GM18507 (cell line): ENCODE measurements around the gene ALG14.

Experiments used
- DNase-seq: peaks from one replicate; pipeline ENCODE4 v3.0.0; 2011; ENCODE audit warnings: low read depth; ENCODE audit not compliant: insufficient read length; ENCODE audit errors: extremely low spot score
- FAIRE-seq: peaks from 2 replicates; lab custom pipeline; 2011; peaks lifted over from hg19 to GRCh38; lab: Jason Lieb, UNC

The ALG14 gene

GRCh38 chr1:94970783-94971182 is 102.0 kb downstream of the ALG14 start:
- no peak for FAIRE-seq
- DNase-seq: no peak

DNA sequence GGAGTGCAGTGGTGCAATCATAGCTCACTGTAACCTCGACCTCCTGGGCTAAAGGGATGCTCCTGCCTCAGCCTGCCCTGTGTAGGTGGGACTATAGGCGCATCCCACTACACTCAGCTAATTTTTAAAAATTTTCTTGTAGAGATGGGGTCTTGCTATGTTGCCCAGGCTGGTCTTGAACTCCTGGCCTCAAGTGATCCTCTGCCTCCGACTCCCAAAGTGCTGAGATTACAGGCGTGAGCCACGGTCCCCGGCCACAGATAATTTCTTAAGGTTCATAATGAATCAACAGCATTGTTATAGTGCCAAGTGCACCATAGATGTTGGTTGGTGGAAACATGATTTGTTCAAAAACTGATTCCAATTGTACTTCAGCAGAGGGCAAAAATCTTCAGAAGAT is 103.6 kb downstream of the ALG14 start:
- FAIRE-seq: no peak
- no peak for DNase-seq

- no peak for FAIRE-seq
These were observed 106.7 kb downstream of the ALG14 start for GRCh38 chr1:94966033-94966432.

GRCh38 chr1:94963864-94964263 is 108.9 kb downstream of the ALG14 start:
- no peak for DNase-seq

More at GRCh38 chr1:94966033-94966432, 106.7 kb downstream of the ALG14 start:
- DNase-seq: no peak

GRCh38 chr1:94962409-94963265 is 110.1 kb downstream of the ALG14 start:
- FAIRE-seq (peak; percentile 95), DNase-seq (peak; percentile 17)

More at GRCh38 chr1:94963864-94964263, 108.9 kb downstream of the ALG14 start:
- no peak for FAIRE-seq

DNA sequence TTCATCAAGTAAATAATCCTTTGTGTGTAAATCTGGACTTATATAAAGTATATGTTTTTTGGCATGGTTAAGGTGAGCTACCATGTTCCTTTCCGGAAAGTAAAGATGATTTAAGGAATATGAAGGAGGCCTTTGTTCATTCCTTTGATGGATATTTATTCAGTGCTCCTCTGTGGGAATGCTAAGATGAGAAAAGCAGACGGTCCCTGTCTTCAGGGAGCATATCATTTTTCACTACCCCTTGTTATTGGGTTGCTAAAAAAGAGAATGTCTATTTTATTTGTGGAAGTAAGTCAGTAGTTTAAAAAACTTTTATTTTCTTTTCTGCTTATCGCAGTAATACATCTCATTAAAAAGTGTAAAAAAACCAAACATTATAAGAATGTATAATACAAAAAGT is 110.8 kb downstream of the ALG14 start:
- DNase-seq (no peak), FAIRE-seq (no peak)

DNA sequence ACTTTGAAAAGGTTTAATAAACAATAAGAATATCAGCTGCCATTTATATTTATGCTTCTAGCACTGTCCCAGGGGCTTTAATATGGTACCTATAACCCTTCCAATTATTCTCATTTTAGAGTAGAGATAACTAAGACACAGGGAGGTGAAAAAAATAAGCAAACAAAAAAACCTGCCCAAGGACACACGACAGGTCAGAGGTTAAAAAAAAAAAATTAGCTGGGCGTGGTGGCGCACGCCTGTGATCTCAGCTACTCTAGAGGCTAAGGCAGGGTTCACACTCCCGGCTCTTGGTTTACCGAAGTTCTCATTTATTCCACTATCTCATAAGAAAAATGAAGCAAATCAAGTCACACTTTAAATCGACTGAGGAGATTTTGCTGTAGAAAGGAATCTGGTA is 111.2 kb downstream of the ALG14 start:
- DNase-seq (no peak), FAIRE-seq (no peak)

DNA sequence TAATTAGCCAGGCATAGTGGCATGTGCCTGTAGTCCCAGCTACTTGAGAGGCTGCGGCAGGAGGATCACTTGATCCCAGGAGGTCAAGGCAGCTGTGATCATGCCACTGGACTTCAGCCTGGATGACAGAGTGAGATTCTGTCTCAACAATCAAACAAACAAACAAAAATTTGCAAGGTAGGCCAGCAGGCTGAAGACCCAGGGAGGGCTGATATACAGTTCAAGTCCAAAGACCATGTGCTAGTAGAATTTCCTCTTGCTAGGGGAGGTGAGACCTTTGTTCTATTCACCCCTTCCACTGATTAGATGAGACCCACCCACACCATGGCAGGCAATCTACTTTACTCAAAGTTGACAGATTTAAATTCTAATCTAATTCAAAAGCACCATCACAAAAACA is 114.7 kb downstream of the ALG14 start:
- FAIRE-seq (no peak), DNase-seq (no peak)

DNA sequence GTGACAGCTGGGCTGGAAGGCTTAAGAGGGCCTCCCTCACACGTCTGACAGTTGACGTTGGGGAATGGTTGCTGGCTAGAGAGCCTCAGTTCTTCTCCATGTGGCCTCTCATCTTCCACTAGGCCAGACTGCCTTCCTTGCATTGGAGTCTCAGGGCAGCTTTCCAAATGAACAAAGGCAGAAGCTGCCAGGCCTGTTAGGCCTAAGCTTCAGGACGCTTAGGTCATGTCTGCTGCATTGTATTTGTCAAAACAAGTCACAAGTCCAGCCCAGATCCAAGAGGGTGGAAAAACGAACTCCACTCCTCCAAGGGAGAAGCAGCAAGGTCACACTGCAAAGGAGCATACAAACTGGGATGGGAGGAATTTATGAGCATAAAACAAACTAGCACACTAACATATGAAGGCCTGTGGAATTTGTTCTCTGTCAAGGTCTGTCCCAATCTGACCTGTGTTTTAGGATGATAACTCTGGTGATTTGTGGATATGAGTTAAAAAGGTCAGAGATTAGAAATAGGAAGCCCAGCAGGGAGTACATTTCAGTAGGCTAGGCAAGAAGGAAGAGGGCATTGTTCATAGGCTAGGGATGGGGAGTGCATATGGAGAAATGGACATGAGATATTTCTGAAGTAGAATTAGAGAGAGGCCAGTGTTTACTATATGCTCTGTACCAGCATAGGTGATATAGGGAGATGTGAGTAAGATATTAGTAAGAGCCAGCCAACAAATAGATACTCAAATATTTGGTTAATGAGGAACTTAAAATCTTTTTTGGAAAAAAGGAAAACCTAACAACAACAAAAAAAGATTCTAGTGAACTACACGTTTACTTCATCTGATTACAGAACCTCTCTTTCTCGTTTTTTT is 116.8 kb downstream of the ALG14 start:
- FAIRE-seq: no peak
- DNase-seq: no peak

DNA sequence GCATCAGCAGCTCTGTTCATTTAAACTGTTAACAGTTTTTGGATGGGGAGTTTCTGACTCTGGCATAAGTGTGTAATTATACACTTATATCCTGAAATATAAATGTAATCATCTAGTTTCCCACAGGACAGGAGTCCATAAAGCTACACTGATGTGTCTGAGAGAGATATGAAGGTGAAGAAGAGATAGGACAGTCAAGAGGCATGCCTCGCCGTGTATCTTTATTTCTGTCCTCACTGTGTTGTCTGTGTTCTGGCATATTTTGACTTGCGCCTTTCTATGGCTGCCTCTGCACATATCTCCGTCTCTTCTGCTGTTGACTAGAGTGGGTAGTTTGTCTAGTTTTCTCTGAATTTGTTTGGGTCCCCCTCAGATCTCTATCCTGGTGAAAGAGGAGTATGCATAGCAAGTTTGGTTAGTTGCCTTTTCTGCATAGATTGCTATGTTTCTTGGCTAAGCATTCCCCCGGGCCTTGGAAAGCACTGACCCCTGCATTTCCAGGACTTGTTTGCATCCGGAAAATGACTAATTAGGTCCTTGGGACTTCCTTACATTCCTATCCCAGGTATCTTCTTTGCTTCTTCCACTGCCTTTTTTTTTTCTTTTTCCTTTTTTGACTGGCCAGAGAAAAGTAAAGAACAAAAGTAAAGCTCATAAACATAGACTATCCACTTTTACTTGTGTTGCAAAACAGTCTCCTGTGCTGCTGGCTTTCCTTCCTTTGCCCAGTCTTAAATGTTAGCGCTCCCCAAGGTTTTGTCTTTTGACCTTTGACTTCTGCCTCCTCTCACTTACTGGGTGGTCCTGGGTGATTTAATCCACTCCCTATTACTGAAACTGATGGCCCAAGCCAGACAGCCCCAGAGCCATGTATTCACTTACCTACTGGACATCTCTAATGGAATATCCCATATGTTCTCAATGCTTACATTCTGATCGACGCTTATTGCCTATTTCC is 118.2 kb downstream of the ALG14 start:
- no peak for DNase-seq
- FAIRE-seq: no peak

DNA sequence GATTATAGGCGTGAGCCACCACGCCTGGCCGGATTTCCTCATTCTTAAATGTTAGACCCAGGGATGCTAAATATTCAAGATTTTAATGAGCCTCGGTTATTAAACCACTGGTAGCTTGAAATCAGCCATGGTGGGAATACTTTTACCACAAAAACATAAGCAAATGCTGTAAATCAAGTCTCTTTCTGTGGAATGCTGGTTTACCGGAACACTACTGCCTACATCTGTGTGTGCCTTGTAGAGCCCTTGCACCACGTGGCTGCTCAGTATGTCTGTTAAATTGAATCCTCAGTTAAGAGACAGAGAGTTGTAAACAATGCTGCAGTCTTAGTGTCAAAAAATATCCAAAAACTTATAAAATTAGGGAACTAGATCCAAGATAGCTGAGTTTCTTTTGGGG is 119.0 kb downstream of the ALG14 start:
- FAIRE-seq (no peak), DNase-seq (no peak)

DNA sequence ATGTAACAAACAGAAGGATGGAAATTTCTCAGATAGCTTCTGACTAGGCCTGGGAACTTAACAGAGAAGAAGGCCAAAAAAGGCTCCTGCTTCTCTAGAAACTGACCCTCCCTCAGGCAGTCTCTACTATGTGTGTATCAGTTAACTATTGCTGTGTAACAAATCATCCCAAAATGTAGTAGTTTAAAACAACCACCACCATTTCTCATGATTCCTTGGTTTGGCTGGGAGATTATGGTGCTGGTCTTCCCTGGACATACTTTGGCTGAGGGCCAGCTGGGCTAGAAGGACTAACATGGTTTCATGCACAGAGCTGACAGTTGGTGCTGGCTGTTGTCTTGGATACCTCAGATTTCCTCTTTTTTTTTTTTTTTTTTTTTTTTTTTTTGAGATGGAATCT is 119.6 kb downstream of the ALG14 start:
- FAIRE-seq (no peak), DNase-seq (no peak)

DNA sequence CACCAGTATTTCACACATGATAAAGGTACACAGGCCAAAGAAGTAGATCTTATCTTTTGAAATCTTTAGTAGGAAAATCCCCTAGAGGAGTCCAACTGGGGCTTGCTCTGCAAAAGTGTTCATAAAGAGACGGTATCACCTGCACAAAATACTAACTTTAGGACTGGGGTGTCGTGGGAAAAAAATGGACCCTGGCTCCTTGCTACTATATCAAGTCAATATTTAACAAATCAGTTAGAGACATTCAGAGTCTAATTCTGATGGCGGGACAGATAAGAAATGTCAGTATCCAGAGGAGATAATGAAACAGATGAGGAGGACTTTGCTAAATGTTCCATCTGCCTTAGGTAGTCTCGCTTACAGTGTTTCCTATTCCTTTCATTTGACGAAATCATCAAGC is 120.2 kb downstream of the ALG14 start:
- no peak for DNase-seq
- FAIRE-seq: no peak

DNA sequence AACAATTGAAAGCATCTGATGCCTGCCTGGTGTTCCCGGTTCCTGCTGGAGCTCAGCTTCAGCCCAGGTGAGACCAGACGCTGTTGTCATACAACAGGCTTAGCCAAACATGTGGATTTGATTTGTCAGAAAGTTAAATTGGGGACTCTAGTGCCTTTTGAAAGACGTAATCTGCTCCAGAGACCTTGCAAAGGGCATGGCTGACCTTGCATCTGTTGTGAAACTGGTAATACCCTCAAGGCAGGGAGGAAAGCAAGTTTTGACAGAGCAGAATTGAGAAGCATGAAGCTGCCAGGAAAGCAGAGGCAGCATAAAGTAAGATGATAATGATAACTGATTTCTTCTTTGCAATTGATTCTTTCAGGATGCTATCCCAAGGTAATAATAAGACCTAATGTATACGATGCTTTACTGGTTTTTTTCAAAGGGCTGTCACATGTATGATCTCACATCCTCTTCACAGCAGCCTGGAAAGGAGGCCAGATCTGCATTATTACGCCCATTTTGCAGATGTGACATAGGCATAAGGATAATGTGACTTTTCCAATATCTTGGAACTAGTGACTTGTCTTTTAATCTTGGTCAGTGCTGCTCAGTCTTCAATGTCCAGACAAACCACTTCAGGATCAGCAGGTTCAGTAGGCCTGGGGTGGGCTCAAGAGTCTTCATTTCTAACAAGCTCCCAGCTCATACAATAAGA is 121.1 kb downstream of the ALG14 start:
- no peak for FAIRE-seq
- DNase-seq: no peak

- DNase-seq: no peak
- no peak for FAIRE-seq
These were observed 121.7 kb downstream of the ALG14 start for GRCh38 chr1:94951046-94951445.

DNA sequence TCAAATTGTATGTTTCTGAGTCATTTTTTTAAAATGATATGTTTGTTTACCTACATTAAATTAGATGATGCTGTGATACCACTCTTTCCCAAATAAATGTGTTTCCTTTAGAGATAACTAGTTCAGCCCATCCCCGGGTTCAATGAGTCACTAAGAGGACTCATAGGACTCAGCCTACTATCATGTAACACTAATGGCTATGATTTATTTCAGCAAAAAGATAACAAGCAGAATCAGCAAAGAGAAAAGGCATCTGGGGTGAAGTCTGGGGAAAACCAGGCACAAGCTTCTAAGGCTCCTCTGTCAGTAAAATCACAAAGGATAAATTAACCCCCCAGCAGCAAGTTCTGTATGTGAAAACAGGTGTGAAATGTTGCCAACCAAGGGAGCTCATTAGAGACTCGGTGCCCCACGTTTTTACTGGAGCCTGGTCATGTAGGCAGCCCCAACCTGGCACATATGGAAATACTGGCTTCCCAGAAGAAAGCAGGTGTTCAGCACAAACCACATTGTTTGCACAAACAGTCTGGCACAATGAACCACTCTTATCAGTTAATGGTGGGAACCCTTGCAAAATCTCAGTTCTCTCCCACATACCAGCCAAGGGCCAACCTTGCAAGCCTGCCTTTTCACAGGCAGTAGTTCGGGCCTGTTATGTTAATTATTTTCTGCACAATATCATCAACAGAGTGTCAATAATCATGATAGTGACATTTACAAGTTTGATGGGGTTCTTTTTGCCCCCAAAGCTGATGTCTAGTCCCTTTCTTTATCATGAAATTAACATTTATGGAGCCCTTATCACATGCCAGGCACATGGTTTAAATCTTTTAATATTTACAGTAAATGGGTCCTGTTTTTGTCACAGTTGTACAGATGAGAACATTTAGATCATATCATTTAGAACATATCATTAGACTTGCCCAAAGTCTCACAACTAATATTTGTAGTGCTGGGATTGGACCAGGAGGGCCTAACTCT is 122.8 kb downstream of the ALG14 start:
- DNase-seq: no peak
- no peak for FAIRE-seq

- FAIRE-seq (no peak), DNase-seq (no peak)
These were observed 125.3 kb downstream of the ALG14 start for GRCh38 chr1:94947437-94947836.

GRCh38 chr1:94946886-94947285 is 125.9 kb downstream of the ALG14 start:
- FAIRE-seq (no peak), DNase-seq (no peak)
